ENCODE measurements around the gene POLDIP2.

GRCh38 chr17:28350271-28350670, 7.1 kb downstream of the POLDIP2 start:
- TF ChIP-seq CTCF (conservative IDR thresholded peaks at IDR 0.05; ENCODE audit: low read depth, low read length) (no peak), CEBPB (IDR thresholded peaks at IDR 0.05; ENCODE audit: low read depth, low read length) (no peak), RFX5 (IDR thresholded peaks at IDR 0.05; ENCODE audit: low read depth, low read length) (no peak), MAZ (IDR thresholded peaks at IDR 0.05; ENCODE audit: borderline replicate concordance, low read depth, low read length) (no peak), BHLHE40 (IDR thresholded peaks at IDR 0.05; ENCODE audit: low read depth, low read length) (no peak), NFE2L2 (IDR thresholded peaks at IDR 0.05; ENCODE audit: low read depth, low read length) (no peak), POLR2A (IDR thresholded peaks at IDR 0.05; ENCODE audit: low read depth, low read length) (no peak)
- TF ChIP-seq, protein P1, sequence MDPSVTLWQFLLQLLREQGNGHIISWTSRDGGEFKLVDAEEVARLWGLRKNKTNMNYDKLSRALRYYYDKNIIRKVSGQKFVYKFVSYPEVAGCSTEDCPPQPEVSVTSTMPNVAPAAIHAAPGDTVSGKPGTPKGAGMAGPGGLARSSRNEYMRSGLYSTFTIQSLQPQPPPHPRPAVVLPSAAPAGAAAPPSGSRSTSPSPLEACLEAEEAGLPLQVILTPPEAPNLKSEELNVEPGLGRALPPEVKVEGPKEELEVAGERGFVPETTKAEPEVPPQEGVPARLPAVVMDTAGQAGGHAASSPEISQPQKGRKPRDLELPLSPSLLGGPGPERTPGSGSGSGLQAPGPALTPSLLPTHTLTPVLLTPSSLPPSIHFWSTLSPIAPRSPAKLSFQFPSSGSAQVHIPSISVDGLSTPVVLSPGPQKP (IDR thresholded peaks at IDR 0.05; ENCODE audit: borderline replicate concordance, low read depth, low read length) = no peak

Data from IMR-90 (cell line).